ENCODE results near the gene SCAMP1. TPM values are rescaled to one million over a fixed set of nuclear protein-coding genes. Genes with fewer than 3 reads are reported as not detected.

The SCAMP1 gene
- total RNA-seq = 10 to 100 TPM; 22.5 to 30.8 (median 28.3) TPM

- H3K27ac ChIP-seq = peak within 1 kb of the TSS; percentile 76 to 95 (median 88)
- H3K4me3 ChIP-seq = peak within 1 kb of the TSS; percentile 86 to 100 (median 94)
- H3K27me3 ChIP-seq = no peaks in the 10 kb centered on the region
- peak; percentile 74 to 93 for TF ChIP-seq POLR2A (IDR thresholded peaks at IDR 0.05)
- TF ChIP-seq EP300 (IDR thresholded peaks at IDR 0.05) = peak; percentile 12 to 91
- TF ChIP-seq CTCF (IDR thresholded peaks at IDR 0.05) = peak; percentile 40 to 87 (median 64)
- peak; percentile 81 to 93 for DNase-seq (ENCODE audit: low spot score in 2 of 2)
- H3K9me3 ChIP-seq = no peaks in the 10 kb centered on the region
- peaks cover 0 to 6% (median 0%) of the 10 kb centered on the region in 3 donors for H3K36me3 ChIP-seq
- WGBS, 2 donors = 0 to 1% methylated on average over 28 of the region's 79 CpGs
- peaks cover 0 to 26% (median 15%) of the 10 kb centered on the region in 4 donors for H3K4me1 ChIP-seq
Measured at GRCh38 chr5:78359831-78360673, at the start of gene SCAMP1. TSS of gene SCAMP1 (plus strand) at chr5:78360617. CDS start at chr5:78360672, 55 bp downstream.

GRCh38 chr5:78317515-78317914, 42.9 kb upstream of the SCAMP1 start:
- no peak for TF ChIP-seq EP300 (IDR thresholded peaks at IDR 0.05)
- no peak for TF ChIP-seq POLR2A (IDR thresholded peaks at IDR 0.05)
- Histone ChIP-seq H3K27me3 (no peaks in the 10 kb centered on the region), H3K27ac (no peak overlapping the region), H3K4me1 (no peaks in the 10 kb centered on the region), H3K9me3 (no peaks in the 10 kb centered on the region), H3K36me3 (no peaks in the 10 kb centered on the region), H3K4me3 (no peak overlapping the region)
- no peak for DNase-seq (ENCODE audit: low spot score in 2 of 2)
- WGBS, 2 donors = 63 to 89% methylated on average over 1 to 5 of the region's 5 CpGs

GRCh38 chr5:78318337-78318736, 42.1 kb upstream of the SCAMP1 start:
- no peak for TF ChIP-seq CTCF (IDR thresholded peaks at IDR 0.05)
- TF ChIP-seq POLR2A (IDR thresholded peaks at IDR 0.05) = no peak
- TF ChIP-seq EP300 (IDR thresholded peaks at IDR 0.05) = no peak
- H3K9me3 ChIP-seq = no peaks in the 10 kb centered on the region
- no peaks in the 10 kb centered on the region for H3K27me3 ChIP-seq
- H3K4me3 ChIP-seq = no peak overlapping the region
- 89 to 90% methylated on average over 3 of the region's 3 CpGs for WGBS, 2 donors
- no peak overlapping the region for H3K27ac ChIP-seq
- DNase-seq (ENCODE audit: low spot score in 2 of 2) = no peak
- H3K36me3 ChIP-seq = no peaks in the 10 kb centered on the region
- no peaks in the 10 kb centered on the region for H3K4me1 ChIP-seq

GRCh38 chr5:78320401-78320800, 40.0 kb upstream of the SCAMP1 start:
- Histone ChIP-seq H3K36me3 (no peaks in the 10 kb centered on the region), H3K27ac (no peak overlapping the region), H3K4me1 (no peaks in the 10 kb centered on the region), H3K4me3 (no peak overlapping the region), H3K9me3 (no peaks in the 10 kb centered on the region), H3K27me3 (no peaks in the 10 kb centered on the region)
- 33 to 38% methylated on average over 2 of the region's 2 CpGs for WGBS, 2 donors
- DNase-seq (ENCODE audit: low spot score in 2 of 2) = peak in 1 of 2 donors; percentile 9
- TF ChIP-seq POLR2A (IDR thresholded peaks at IDR 0.05) (no peak), CTCF (IDR thresholded peaks at IDR 0.05) (peak in 3 of 5 experiments; percentile 25 to 50 (median 43)), EP300 (IDR thresholded peaks at IDR 0.05) (no peak)

GRCh38 chr5:78323241-78323640, 37.2 kb upstream of the SCAMP1 start:
- H3K27me3 ChIP-seq = no peaks in the 10 kb centered on the region
- no peaks in the 10 kb centered on the region for H3K36me3 ChIP-seq
- H3K9me3 ChIP-seq = no peaks in the 10 kb centered on the region
- no peak overlapping the region for H3K27ac ChIP-seq
- no peak for DNase-seq (ENCODE audit: low spot score in 2 of 2)
- no peak overlapping the region for H3K4me3 ChIP-seq
- no peaks in the 10 kb centered on the region for H3K4me1 ChIP-seq
- TF ChIP-seq EP300 (IDR thresholded peaks at IDR 0.05) (no peak), CTCF (IDR thresholded peaks at IDR 0.05) (no peak), POLR2A (IDR thresholded peaks at IDR 0.05) (no peak)
